BE2C (cell line): ENCODE results near the gene TMEM184A.

Experiments
- DNase-seq: peaks from one replicate; pipeline ENCODE4 v3.0.0-alpha.2; 2020
- H3K27me3 ChIP-seq: fragments of 250-450 bp; sonication (Bioruptor Pico); 2 replicates; pipeline ENCODE4 v1.5.1; 2020; ENCODE audit warnings: mild to moderate bottlenecking
- H3K36me3 ChIP-seq: fragments of 250-450 bp; sonication (Bioruptor Pico); 2 replicates; pipeline ENCODE4 v1.5.1; 2020; ENCODE audit warnings: mild to moderate bottlenecking
- H3K4me1 ChIP-seq: fragments of 250-450 bp; sonication (Bioruptor Pico); 2 replicates; pipeline ENCODE4 v1.5.1; 2020
- H3K4me3 ChIP-seq: 2 replicates; pipeline ENCODE4 v1.5.1; 2011; ENCODE audit warnings: low read depth, low read length
- H3K9me3 ChIP-seq: fragments of 250-450 bp; sonication (Bioruptor Pico); 2 replicates; pipeline ENCODE4 v1.5.1; 2020
- TF ChIP-seq, protein P1 (sequence below): IDR thresholded peaks from 2 replicates; pipeline ENCODE4 v1.5.1; 2012; ENCODE audit warnings: mild to moderate bottlenecking, low read depth, low read length

The TMEM184A gene

DNA sequence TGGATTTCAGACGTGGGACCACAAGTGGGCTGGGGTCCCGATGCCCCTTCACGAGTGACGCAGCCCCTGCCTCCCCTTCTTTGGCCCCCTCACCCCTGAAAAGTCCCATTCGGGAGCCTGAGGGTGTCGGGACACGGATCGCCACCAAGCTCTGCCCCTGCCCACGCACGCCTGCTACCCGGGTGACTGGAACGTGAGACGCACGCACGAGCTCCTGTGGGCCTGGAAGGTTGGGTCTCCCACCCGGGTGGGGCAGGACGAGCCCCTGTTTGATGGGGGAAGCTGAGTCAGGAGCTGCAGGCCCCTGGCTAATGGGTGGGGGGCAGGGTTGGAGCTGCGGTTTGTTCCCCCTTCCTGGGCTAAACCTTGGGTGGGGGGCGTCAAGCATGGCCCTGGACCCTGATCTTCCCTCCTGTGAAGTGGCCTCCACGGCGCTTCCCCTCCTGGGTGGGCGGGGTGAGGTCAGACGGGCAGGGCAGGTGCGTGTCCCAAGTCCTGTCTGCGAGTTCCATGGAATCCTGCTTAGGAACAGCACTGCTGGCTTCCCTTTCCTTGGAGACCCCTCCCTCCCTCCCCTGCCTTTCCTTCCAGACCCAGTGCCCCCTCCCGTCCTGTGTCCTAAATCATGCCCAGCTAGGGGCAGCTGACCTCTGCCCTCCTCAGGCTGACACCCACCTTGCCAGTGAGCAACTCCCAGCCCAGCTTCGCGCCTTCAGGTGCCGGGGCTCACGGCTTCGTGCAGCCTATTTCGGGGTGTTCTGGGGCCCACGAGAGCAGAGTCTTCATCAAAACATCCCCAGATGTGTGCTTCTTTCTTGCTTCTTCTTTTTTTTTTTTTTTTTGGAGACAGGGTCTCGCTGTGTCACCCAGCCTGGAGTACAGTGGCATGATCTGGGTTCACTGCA is 5.3 kb upstream of the TMEM184A start:
- H3K9me3 ChIP-seq = no peaks in the 10 kb centered on the region
- H3K4me3 ChIP-seq = no peak overlapping the region
- DNase-seq = no peak
- TF ChIP-seq, protein P1, sequence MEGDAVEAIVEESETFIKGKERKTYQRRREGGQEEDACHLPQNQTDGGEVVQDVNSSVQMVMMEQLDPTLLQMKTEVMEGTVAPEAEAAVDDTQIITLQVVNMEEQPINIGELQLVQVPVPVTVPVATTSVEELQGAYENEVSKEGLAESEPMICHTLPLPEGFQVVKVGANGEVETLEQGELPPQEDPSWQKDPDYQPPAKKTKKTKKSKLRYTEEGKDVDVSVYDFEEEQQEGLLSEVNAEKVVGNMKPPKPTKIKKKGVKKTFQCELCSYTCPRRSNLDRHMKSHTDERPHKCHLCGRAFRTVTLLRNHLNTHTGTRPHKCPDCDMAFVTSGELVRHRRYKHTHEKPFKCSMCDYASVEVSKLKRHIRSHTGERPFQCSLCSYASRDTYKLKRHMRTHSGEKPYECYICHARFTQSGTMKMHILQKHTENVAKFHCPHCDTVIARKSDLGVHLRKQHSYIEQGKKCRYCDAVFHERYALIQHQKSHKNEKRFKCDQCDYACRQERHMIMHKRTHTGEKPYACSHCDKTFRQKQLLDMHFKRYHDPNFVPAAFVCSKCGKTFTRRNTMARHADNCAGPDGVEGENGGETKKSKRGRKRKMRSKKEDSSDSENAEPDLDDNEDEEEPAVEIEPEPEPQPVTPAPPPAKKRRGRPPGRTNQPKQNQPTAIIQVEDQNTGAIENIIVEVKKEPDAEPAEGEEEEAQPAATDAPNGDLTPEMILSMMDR = no peak
- no peaks in the 10 kb centered on the region for H3K4me1 ChIP-seq
- no peaks in the 10 kb centered on the region for H3K27me3 ChIP-seq
- H3K36me3 ChIP-seq = no peaks in the 10 kb centered on the region

DNA sequence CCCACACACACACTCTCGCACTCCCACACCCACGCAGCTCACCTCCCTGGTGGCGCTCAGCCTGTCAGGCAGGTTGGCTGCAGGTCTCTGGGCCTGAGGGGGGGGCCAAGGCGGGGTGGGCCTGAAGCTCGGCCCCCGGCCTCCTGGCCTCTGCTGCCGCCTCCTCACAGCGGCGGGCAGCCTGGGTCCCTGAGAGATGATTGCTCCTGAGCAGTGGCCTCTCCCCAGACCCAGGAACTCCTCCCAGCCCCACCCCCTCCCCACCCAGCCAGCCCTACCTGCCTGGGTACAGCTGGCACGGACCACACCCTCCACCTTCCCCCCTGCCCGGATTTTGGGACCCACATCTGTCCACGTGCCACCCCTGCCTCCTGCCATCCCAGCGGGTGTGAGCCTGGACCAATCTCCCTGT is 4.6 kb upstream of the TMEM184A start:
- H3K4me3 ChIP-seq = no peak overlapping the region
- no peaks in the 10 kb centered on the region for H3K4me1 ChIP-seq
- TF ChIP-seq, protein P1 = no peak
- no peaks in the 10 kb centered on the region for H3K36me3 ChIP-seq
- H3K9me3 ChIP-seq = no peaks in the 10 kb centered on the region
- H3K27me3 ChIP-seq = no peaks in the 10 kb centered on the region
- peak; percentile 6 for DNase-seq

DNA sequence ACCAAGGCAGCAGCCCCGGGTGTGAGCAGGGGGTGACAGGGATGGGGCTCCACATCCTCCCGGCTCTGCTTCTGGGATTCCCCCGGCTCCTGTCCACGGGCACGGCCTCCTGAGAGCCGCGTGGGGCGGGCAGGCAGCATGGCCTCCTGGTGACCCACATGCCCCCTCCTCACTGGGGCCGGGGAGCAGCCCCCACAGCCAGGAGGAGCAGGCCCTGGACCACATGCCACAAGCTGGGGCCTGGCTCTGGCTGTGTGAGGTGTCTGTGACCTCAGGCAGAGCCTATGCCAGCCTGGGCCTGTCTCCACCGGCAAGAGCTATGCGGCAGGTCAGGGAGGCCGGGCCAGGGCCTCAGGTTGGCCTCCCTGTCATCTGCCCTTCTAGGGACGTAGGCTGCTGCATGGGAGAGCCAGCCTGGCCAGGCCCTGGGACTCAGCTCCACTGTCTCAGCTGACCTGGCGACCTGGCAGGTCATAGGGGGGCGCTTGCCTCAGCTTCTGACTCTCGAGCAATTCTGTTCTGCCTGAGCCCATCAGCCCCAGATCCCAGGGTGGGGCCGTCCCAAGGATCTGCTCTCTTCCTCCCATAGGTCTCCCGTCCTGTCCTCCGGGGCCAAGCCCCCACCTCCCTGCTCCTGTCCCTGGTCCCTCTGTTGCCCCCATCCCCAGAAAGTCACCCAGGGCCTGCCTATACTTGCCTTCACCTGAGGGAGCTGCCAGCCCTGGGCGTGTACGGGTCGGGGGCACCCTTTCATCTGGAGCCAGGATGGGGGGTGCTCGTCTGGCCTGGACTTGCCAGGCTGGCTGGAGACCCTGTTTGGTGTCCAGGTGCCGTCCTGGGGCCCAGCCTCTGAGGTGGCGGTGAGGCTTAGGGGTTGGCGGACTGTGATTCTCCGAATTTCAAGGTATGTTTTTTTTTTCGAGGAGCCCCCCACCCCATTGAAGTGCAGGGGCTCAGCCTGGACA is 3.9 kb upstream of the TMEM184A start:
- Histone ChIP-seq H3K27me3 (no peaks in the 10 kb centered on the region), H3K4me3 (no peak overlapping the region), H3K9me3 (no peaks in the 10 kb centered on the region), H3K36me3 (no peaks in the 10 kb centered on the region), H3K4me1 (no peaks in the 10 kb centered on the region)
- TF ChIP-seq, protein P1 = no peak
- peak; percentile 10 for DNase-seq

DNA sequence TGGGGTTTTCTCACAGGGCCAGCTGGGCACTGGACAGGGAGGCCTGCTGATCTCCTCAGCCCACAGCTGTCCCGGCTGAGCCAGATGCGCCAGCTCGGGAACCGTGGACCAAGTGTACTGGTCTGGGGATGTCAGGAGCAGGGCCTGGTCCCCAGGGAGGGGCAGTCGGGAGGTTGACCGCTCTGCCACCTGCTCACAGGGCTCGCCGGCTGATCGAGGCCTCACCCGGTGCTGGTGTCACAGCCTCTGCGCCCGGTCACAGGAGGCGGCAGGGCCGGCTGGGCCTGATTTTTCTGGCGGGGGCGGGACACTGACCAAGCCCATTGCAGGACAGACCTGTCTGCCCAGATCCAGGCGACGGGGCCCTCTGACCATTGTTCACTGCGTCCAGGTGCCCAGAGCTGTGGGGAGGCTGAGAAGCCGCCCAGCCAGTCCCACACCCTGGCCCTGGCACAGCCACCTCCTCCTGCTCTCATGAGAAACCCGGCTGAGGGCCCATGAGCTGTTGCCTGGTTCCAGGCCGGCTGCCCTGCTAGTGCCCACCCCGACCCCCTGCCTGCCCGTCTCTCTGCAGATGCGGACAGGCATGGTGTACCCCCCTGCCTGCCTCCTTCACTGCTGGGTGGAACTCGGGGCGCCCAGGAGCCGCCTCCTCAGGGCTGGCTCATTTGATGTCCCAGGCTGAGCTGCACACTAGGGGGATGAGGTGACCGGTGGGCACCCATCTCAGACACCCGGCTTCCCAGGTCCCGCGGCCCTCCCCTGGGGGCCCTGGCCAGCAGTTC is 3.0 kb upstream of the TMEM184A start:
- H3K4me1 ChIP-seq = no peaks in the 10 kb centered on the region
- no peaks in the 10 kb centered on the region for H3K9me3 ChIP-seq
- H3K27me3 ChIP-seq = no peaks in the 10 kb centered on the region
- peak; percentile 18 for DNase-seq
- H3K36me3 ChIP-seq = no peaks in the 10 kb centered on the region
- TF ChIP-seq, protein P1 = no peak
- no peak overlapping the region for H3K4me3 ChIP-seq

DNA sequence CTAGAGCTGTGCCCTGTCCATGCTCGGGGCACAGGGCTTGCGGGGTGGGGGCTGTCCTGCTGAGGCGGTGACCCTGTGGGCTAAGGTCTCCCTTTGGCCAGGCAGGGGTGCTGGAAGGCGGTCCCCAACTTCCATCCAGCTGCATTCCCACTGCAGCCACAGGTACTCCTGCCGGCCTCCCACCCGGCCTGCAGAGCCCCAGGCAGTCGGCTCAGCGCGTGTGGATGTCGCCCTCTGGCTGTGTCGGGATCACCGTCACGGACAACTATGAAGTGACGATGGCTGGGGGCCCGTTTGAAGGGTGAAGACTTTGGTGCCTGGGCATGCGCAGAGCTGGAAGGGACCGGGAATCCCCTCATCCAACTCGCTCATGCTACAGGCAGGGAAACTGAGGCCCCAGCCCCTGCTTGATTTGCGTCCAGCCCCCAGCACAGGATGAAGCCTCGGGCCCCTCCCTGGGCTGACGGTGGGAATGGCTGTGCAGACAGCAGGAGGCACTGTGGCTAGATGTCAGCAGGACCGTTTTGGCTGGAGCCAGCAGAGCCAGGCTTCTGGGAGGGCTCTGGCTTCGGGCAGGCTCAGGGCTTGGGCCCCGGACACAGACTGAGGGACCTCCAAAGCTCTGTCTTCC is 2.3 kb upstream of the TMEM184A start:
- DNase-seq = peak; percentile 65

More for the DNA sequence above, 2.3 kb upstream of the TMEM184A start:
- H3K36me3 ChIP-seq = no peaks in the 10 kb centered on the region
- TF ChIP-seq, protein P1 = peak; percentile 44
- H3K9me3 ChIP-seq = no peaks in the 10 kb centered on the region
- H3K4me3 ChIP-seq = no peak overlapping the region
- H3K27me3 ChIP-seq = no peaks in the 10 kb centered on the region
- H3K4me1 ChIP-seq = no peaks in the 10 kb centered on the region
